Endodermal cell (in vitro differentiated cells): ENCODE results near the gene SUMO3. TPM values are rescaled to one million over a fixed set of nuclear protein-coding genes. Genes with fewer than 3 reads are reported as not detected.

Source experiments
- DNase-seq: peaks from one replicate; pipeline ENCODE4 v3.0.0-alpha.2; 2017
- H3K27ac ChIP-seq: 2 replicates; pipeline ENCODE4 v1.5.1; 2013; ENCODE audit warnings: mild to moderate bottlenecking, low read depth, low read length, moderate library complexity
- H3K27me3 ChIP-seq: 2 replicates; pipeline ENCODE4 v1.6.1; 2013; ENCODE audit warnings: mild to moderate bottlenecking, low read length, moderate library complexity; ENCODE audit not compliant: insufficient read depth, control insufficient read depth, poor library complexity, severe bottlenecking
- H3K36me3 ChIP-seq: 2 replicates; pipeline ENCODE4 v1.7.0; 2013; ENCODE audit warnings: mild to moderate bottlenecking, low read length, moderate library complexity; ENCODE audit not compliant: control insufficient read depth, insufficient read depth
- H3K4me1 ChIP-seq: one replicate; pipeline ENCODE4 v1.7.0; 2013; ENCODE audit warnings: low read length; ENCODE audit not compliant: control insufficient read depth, insufficient read depth
- H3K4me3 ChIP-seq: 2 replicates; pipeline ENCODE4 v1.5.1; 2013; ENCODE audit warnings: mild to moderate bottlenecking, low read length, moderate library complexity
- H3K9ac ChIP-seq: 2 replicates; pipeline ENCODE4 v1.6.1; 2013; ENCODE audit warnings: mild to moderate bottlenecking, low read length, moderate library complexity; ENCODE audit not compliant: poor library complexity, severe bottlenecking; ENCODE audit errors: extremely low read depth
- H3K9me3 ChIP-seq: 2 replicates; pipeline ENCODE4 v1.6.1; 2013; ENCODE audit warnings: mild to moderate bottlenecking, low read length, moderate library complexity; ENCODE audit not compliant: control insufficient read depth
- H3K27ac Mint-ChIP-seq: 2 replicates; pipeline ENCODE4 v1.8.0; 2020; ENCODE audit warnings: mixed read lengths
- H3K27me3 Mint-ChIP-seq: 2 replicates; pipeline ENCODE4 v1.8.0; 2021; ENCODE audit warnings: mild to moderate bottlenecking, mixed read lengths; ENCODE audit not compliant: insufficient read depth
- H3K36me3 Mint-ChIP-seq: 2 replicates; pipeline ENCODE4 v1.8.0; 2020; ENCODE audit warnings: low read depth, mixed read lengths
- H3K4me1 Mint-ChIP-seq: 2 replicates; pipeline ENCODE4 v1.8.0; 2020; ENCODE audit warnings: mixed read lengths
- H3K4me3 Mint-ChIP-seq: 2 replicates; pipeline ENCODE4 v1.8.0; 2020; ENCODE audit warnings: mild to moderate bottlenecking, moderate library complexity, mixed read lengths
- H3K9me3 Mint-ChIP-seq: 2 replicates; pipeline ENCODE4 v1.8.0; 2020; ENCODE audit warnings: mild to moderate bottlenecking, mixed read lengths
- WGBS, 2 experiments: methylation state at CpG; one replicate each; pipeline versions ENCODE4 v1.1.5 to v1.1.7; 2013; ENCODE audit warnings: missing lambda C conversion rate in 2 of 2, mixed read lengths in 1 of 2; ENCODE audit not compliant: insufficient coverage in 1 of 2, insufficient read length in 1 of 2; 5-methylcytosine and 5-hydroxymethylcytosine counted together
- total RNA-seq, 2 donors: library from RNA; stranded (reverse); fragmentation: NEBNext Ultra II Directional in 1 of 2; extraction: Animal tissue kit (Norgen Biotek cat#: 25700) in 1 of 2; gene quantifications; 2 replicates in 1 of 2; 3 replicates in 1 of 2; pipeline ENCODE4 v1.2.1, GENCODE V29; 2021
- TF ChIP-seq, protein P1 (sequence below): fragments of 200-600 bp; sonication (generic); conservative IDR thresholded peaks from 2 replicates; pipeline ENCODE4 v1.5.0; 2021; ENCODE audit warnings: antibody characterized with exemption, mild to moderate bottlenecking

SUMO3 gene
- total RNA-seq, 2 donors from 2014 or later = 79.5 to 96.4 TPM

DNA sequence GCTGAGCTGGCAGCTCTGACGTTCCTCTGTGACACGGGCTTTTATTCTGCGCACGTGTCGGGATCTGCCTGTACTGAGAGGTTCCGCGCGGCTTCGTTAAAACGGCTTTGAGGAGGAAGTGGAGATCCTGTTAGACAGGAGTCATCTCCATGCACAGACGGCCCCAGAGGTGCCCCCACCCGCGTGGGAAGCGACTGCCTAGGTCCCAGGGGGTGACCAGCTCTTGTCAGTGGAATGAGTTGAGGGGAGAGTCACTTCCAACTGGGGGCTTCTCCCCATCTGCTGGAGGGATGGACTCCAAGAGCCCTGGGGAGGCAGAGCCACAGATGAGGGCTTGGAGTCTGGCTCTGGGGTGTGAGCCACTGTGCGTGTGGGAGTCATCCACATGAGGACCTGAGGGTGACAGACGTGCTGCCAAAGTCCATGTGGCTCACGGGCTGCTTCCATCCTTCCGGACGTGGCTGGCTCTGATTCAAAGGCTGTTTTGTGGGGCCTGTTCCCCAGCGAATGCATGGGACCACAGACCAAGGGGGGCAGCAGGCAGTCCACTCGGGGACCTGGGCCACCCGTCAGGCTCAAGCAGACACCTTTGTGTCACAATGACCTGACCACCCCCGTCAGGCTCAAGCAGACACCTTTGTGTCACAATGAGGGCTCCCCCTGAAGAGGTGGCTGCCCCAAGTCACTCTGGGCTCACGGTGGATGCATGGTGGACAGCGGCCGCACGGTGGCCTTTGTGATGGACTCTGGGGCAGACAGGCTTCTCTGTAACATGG lies 28.8 kb upstream of the SUMO3 start:
- H3K36me3 ChIP-seq = peaks cover 27% of the 10 kb centered on the region
- H3K4me1 ChIP-seq = no peaks in the 10 kb centered on the region
- peak overlapping the region; percentile 48 for H3K4me3 Mint-ChIP-seq
- WGBS, 2 experiments = 84 to 85% methylated on average over 17 to 27 of the region's 27 CpGs
- H3K9me3 ChIP-seq = no peaks in the 10 kb centered on the region
- peaks cover 31% of the 10 kb centered on the region for H3K36me3 Mint-ChIP-seq
- TF ChIP-seq, protein P1, sequence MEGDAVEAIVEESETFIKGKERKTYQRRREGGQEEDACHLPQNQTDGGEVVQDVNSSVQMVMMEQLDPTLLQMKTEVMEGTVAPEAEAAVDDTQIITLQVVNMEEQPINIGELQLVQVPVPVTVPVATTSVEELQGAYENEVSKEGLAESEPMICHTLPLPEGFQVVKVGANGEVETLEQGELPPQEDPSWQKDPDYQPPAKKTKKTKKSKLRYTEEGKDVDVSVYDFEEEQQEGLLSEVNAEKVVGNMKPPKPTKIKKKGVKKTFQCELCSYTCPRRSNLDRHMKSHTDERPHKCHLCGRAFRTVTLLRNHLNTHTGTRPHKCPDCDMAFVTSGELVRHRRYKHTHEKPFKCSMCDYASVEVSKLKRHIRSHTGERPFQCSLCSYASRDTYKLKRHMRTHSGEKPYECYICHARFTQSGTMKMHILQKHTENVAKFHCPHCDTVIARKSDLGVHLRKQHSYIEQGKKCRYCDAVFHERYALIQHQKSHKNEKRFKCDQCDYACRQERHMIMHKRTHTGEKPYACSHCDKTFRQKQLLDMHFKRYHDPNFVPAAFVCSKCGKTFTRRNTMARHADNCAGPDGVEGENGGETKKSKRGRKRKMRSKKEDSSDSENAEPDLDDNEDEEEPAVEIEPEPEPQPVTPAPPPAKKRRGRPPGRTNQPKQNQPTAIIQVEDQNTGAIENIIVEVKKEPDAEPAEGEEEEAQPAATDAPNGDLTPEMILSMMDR = no peak
- no peaks in the 10 kb centered on the region for H3K27me3 ChIP-seq
- peak overlapping the region; percentile 64 for H3K27ac Mint-ChIP-seq
- peaks cover 11% of the 10 kb centered on the region for H3K4me1 Mint-ChIP-seq
- DNase-seq = no peak
- no peaks in the 10 kb centered on the region for H3K27me3 Mint-ChIP-seq
- H3K4me3 ChIP-seq = no peak overlapping the region
- no peak overlapping the region for H3K9ac ChIP-seq
- H3K27ac ChIP-seq = no peak overlapping the region
- H3K9me3 Mint-ChIP-seq = no peaks in the 10 kb centered on the region

DNA sequence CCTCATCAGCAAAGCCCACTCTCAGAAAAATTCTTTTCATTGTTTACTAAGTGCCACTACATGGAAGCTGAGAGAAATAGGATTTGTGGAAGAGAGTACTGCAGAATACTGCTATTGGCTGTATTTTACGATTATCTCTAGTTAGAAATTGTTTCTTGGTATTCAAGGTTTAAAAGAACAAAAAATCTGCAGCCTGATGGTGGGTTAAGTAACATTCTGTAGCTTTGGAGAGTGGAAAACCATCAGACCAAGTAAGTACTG lies 28.3 kb upstream of the SUMO3 start:
- DNase-seq = no peak
- peak overlapping the region; percentile 48 for H3K4me3 Mint-ChIP-seq
- 75 to 80% methylated on average over 1 of the region's 1 CpG for WGBS, 2 experiments

DNA sequence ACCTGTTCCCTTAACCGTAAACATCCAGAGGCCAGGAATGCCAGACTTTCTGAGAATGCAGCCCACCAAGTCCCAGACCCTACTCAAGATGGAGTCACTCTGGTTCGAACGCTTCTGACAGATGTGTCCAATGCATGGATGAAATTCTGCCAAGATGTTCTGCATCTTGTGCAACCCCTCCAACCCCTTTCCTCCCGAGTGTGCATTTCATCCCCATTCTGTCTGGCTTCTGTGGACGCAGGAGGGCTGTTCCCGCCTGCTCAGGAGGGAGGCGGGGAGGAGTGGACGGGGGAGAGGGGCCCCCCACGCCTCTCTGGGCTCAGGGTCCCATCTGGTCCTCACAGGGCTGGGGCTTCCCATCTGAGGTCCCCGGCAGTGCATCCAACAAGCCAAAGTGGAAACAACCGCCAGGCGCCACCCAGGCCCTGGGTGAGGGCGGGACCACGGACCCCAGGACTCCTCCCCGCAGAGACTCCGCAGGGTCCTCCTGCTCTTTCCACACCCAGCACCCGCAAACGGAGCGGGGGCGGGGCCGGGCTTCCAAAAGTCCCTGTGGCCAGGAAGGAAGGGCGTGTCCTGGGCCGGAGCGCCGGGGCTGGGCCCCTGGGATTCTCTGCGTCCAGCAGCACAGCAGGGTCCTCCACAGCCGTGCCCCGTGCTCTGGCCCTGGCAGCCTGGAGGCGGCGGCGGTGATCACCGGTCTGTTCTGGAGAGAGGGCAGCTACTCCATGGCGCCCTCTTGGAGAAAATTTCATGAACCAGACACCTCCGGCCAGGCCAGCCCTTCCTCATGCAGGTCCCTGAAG lies 27.8 kb upstream of the SUMO3 start:
- H3K27me3 Mint-ChIP-seq = no peaks in the 10 kb centered on the region
- Histone ChIP-seq H3K9me3 (no peaks in the 10 kb centered on the region), H3K4me1 (no peaks in the 10 kb centered on the region), H3K27me3 (no peaks in the 10 kb centered on the region), H3K4me3 (no peak overlapping the region), H3K27ac (no peak overlapping the region), H3K36me3 (peaks cover 17% of the 10 kb centered on the region), H3K9ac (no peak overlapping the region)
- TF ChIP-seq, protein P1 = peak; percentile 73
- peak overlapping the region; percentile 48 for H3K4me3 Mint-ChIP-seq
- no peaks in the 10 kb centered on the region for H3K9me3 Mint-ChIP-seq
- peaks cover 20% of the 10 kb centered on the region for H3K36me3 Mint-ChIP-seq
- peaks cover 12% of the 10 kb centered on the region for H3K4me1 Mint-ChIP-seq
- DNase-seq = peak; percentile 95
- 44 to 53% methylated on average over 21 to 34 of the region's 34 CpGs for WGBS, 2 experiments
- no peak overlapping the region for H3K27ac Mint-ChIP-seq

More for the DNA sequence above, 28.3 kb upstream of the SUMO3 start:
- peaks cover 22% of the 10 kb centered on the region for H3K36me3 ChIP-seq
- H3K27ac ChIP-seq = no peak overlapping the region
- Mint-ChIP-seq H3K4me1 (peaks cover 11% of the 10 kb centered on the region), H3K27me3 (no peaks in the 10 kb centered on the region), H3K9me3 (no peaks in the 10 kb centered on the region), H3K27ac (no peak overlapping the region), H3K36me3 (peaks cover 25% of the 10 kb centered on the region)
- no peak overlapping the region for H3K9ac ChIP-seq
- H3K4me1 ChIP-seq = no peaks in the 10 kb centered on the region
- H3K4me3 ChIP-seq = no peak overlapping the region
- no peaks in the 10 kb centered on the region for H3K27me3 ChIP-seq
- H3K9me3 ChIP-seq = no peaks in the 10 kb centered on the region
- TF ChIP-seq, protein P1 = no peak
